Liver (tissue), 9 donors: ENCODE results near the gene ARL6IP4. TPM values are rescaled to one million over a fixed set of nuclear protein-coding genes. Genes with fewer than 3 reads are reported as not detected.

Experiments
- DNase-seq: peaks from one replicate; pipeline ENCODE4 v3.0.0-alpha.2; 2017; ENCODE audit warnings: low spot score
- H3K27ac ChIP-seq, 2 donors: one replicate each; pipeline ENCODE4 v1.7.0; 2013; ENCODE audit warnings: inconsistent platforms in 2 of 2, low read length in 2 of 2, control low read depth in 1 of 2, low read depth in 1 of 2, mild to moderate bottlenecking in 1 of 2
- H3K27me3 ChIP-seq, 4 donors: one replicate each; pipeline versions ENCODE4 v1.6.1 to v1.7.0; 2013; ENCODE audit warnings: low read length in 3 of 4, inconsistent platforms in 1 of 4, mild to moderate bottlenecking in 1 of 4, moderate library complexity in 1 of 4; ENCODE audit not compliant: control insufficient read depth in 4 of 4, insufficient read depth in 4 of 4
- H3K36me3 ChIP-seq, 4 donors: one replicate each; pipeline versions ENCODE4 v1.6.1 to v1.7.0; 2013; ENCODE audit warnings: low read length in 3 of 4, mild to moderate bottlenecking in 3 of 4, low read depth in 1 of 4, moderate library complexity in 1 of 4; ENCODE audit not compliant: control insufficient read depth in 4 of 4, insufficient read depth in 3 of 4
- H3K4me1 ChIP-seq, 4 donors: one replicate each; pipeline versions ENCODE4 v1.6.1 to v1.7.0; 2013; ENCODE audit warnings: low read length in 3 of 4, mild to moderate bottlenecking in 3 of 4, moderate library complexity in 1 of 4; ENCODE audit not compliant: control insufficient read depth in 4 of 4, insufficient read depth in 4 of 4
- H3K4me3 ChIP-seq, 3 donors: one replicate each; pipeline versions ENCODE4 v1.6.1 to v1.7.0; 2013; ENCODE audit warnings: low read length in 3 of 3, control low read depth in 1 of 3, low read depth in 1 of 3, mild to moderate bottlenecking in 1 of 3
- H3K9ac ChIP-seq, 2 donors: one replicate each; pipeline ENCODE4 v1.7.0; 2013; ENCODE audit warnings: low read length in 2 of 2, mild to moderate bottlenecking in 2 of 2, moderate library complexity in 2 of 2, control low read depth in 1 of 2, low read depth in 1 of 2
- H3K9me3 ChIP-seq, 4 donors: one replicate each; pipeline versions ENCODE4 v1.6.1 to v1.7.0; 2013; ENCODE audit warnings: low read length in 3 of 4; ENCODE audit not compliant: control insufficient read depth in 4 of 4
- CTCF ChIP-seq: fragments of 150-350 bp; IDR thresholded peaks from 2 replicates; pipeline ENCODE4 v1.5.1; 2017; ENCODE audit warnings: improper control_type of control experiment, low read depth, low read length; ENCODE audit not compliant: missing input control
- EGR1 ChIP-seq, 2 donors: IDR thresholded peaks; 2 replicates each; pipeline ENCODE4 v1.6.1; 2016 to 2018; ENCODE audit warnings: antibody characterized with exemption in 2 of 2, low read depth in 2 of 2
- FOXA1 ChIP-seq: IDR thresholded peaks from 2 replicates; pipeline ENCODE4 v1.6.1; 2016; ENCODE audit warnings: antibody characterized with exemption
- FOXA2 ChIP-seq: IDR thresholded peaks from 2 replicates; pipeline ENCODE4 v1.6.1; 2016; ENCODE audit warnings: antibody characterized with exemption
- GABPA ChIP-seq, 2 donors: IDR thresholded peaks in 1 of 2; conservative IDR thresholded peaks in 1 of 2; 2 replicates each; pipeline ENCODE4 v1.6.1; 2016; ENCODE audit warnings: antibody characterized with exemption in 2 of 2, mild to moderate bottlenecking in 1 of 2, moderate library complexity in 1 of 2
- HNF4A ChIP-seq, 2 donors: conservative IDR thresholded peaks; 2 replicates each; pipeline ENCODE4 v1.6.1; 2016; ENCODE audit warnings: antibody characterized with exemption in 2 of 2, mild to moderate bottlenecking in 2 of 2
- HNF4G ChIP-seq: IDR thresholded peaks from 2 replicates; pipeline ENCODE4 v1.6.1; 2016; ENCODE audit warnings: antibody characterized with exemption
- JUND ChIP-seq, 2 donors: IDR thresholded peaks; 2 replicates each; pipeline ENCODE4 v1.6.1; 2016; ENCODE audit warnings: antibody characterized with exemption in 2 of 2
- NR2F2 ChIP-seq: IDR thresholded peaks from 2 replicates; pipeline ENCODE4 v1.6.1; 2016; ENCODE audit warnings: antibody characterized with exemption
- RAD21 ChIP-seq, 2 donors: IDR thresholded peaks; 2 replicates each; pipeline ENCODE4 v1.6.1; 2016; ENCODE audit warnings: antibody characterized with exemption in 2 of 2, mild to moderate bottlenecking in 2 of 2
- RXRA ChIP-seq, 2 donors: IDR thresholded peaks; 2 replicates each; pipeline ENCODE4 v1.6.1; 2017 to 2018; ENCODE audit warnings: antibody characterized with exemption in 2 of 2, mild to moderate bottlenecking in 1 of 2
- SP1 ChIP-seq: IDR thresholded peaks from 2 replicates; pipeline ENCODE4 v1.6.1; 2018; ENCODE audit warnings: antibody characterized with exemption, mild to moderate bottlenecking
- TAF1 ChIP-seq: conservative IDR thresholded peaks from 2 replicates; pipeline ENCODE4 v1.6.1; 2016; ENCODE audit warnings: antibody characterized with exemption, mild to moderate bottlenecking
- YY1 ChIP-seq: IDR thresholded peaks from 2 replicates; pipeline ENCODE4 v1.6.1; 2016; ENCODE audit warnings: antibody characterized with exemption, mild to moderate bottlenecking
- ZBTB33 ChIP-seq: IDR thresholded peaks from 2 replicates; pipeline ENCODE4 v1.6.1; 2016; ENCODE audit warnings: antibody characterized with exemption
- WGBS: extraction: QIAGEN DNeasy Blood & Tissue Kit; methylation state at CpG from one replicate; pipeline ENCODE4 v1.1.7; 2013; 5-methylcytosine and 5-hydroxymethylcytosine counted together
- polyA plus RNA-seq, 2 donors: library from polyadenylated mRNA; stranded (reverse) in 1 of 2; unstranded in 1 of 2; fragments of 200-250 nt in 1 of 2; fragments of >200 nt in 1 of 2; fragmentation: Nextera tagmentation in 1 of 2; extraction: Ambion mirVana in 1 of 2; gene quantifications; one replicate each; pipeline versions ENCODE4 v1.2.1 to v1.2.3, GENCODE V29; 2013 to 2015
- total RNA-seq, 2 donors: library from RNA; depleted of rRNA; stranded (reverse); fragments of >200 nt; gene quantifications; one replicate each; pipeline ENCODE4 v1.2.3, GENCODE V29; 2014
- TF ChIP-seq, protein P1 (sequence below): IDR thresholded peaks from 2 replicates; pipeline ENCODE4 v1.6.1; 2016; ENCODE audit warnings: antibody characterized with exemption, mild to moderate bottlenecking
- TF ChIP-seq, protein P2 (sequence below): IDR thresholded peaks from 2 replicates; pipeline ENCODE4 v1.6.1; 2016; ENCODE audit warnings: antibody characterized with exemption
- TF ChIP-seq, protein P3 (sequence below): IDR thresholded peaks from 2 replicates; pipeline ENCODE4 v1.6.1; 2016; ENCODE audit warnings: antibody characterized with exemption
- donor health status: healthy.
- donor health status: healthy.
- donor health status: healthy.
- donor health status: healthy.
- donor health status: healthy.

Gene ARL6IP4
- total and polyA plus RNA-seq, 4 donors, result 59.2 to 187 (median 121) TPM

- no peak for DNase-seq
Observed at GRCh38 chr12:122994140-122994675, 13.7 kb downstream of the ARL6IP4 start.

More at GRCh38 chr12:122994140-122994675, 13.7 kb downstream of the ARL6IP4 start:
- WGBS, result 47% methylated on average over 10 of the region's 10 CpGs
- no peaks in the 10 kb centered on the region for H3K9me3 ChIP-seq
- peaks cover 0 to 9% (median 5%) of the 10 kb centered on the region in 4 donors for H3K36me3 ChIP-seq
- peak overlapping the region; percentile 26 to 62 (median 51) for H3K4me3 ChIP-seq
- TF ChIP-seq, protein P1, sequence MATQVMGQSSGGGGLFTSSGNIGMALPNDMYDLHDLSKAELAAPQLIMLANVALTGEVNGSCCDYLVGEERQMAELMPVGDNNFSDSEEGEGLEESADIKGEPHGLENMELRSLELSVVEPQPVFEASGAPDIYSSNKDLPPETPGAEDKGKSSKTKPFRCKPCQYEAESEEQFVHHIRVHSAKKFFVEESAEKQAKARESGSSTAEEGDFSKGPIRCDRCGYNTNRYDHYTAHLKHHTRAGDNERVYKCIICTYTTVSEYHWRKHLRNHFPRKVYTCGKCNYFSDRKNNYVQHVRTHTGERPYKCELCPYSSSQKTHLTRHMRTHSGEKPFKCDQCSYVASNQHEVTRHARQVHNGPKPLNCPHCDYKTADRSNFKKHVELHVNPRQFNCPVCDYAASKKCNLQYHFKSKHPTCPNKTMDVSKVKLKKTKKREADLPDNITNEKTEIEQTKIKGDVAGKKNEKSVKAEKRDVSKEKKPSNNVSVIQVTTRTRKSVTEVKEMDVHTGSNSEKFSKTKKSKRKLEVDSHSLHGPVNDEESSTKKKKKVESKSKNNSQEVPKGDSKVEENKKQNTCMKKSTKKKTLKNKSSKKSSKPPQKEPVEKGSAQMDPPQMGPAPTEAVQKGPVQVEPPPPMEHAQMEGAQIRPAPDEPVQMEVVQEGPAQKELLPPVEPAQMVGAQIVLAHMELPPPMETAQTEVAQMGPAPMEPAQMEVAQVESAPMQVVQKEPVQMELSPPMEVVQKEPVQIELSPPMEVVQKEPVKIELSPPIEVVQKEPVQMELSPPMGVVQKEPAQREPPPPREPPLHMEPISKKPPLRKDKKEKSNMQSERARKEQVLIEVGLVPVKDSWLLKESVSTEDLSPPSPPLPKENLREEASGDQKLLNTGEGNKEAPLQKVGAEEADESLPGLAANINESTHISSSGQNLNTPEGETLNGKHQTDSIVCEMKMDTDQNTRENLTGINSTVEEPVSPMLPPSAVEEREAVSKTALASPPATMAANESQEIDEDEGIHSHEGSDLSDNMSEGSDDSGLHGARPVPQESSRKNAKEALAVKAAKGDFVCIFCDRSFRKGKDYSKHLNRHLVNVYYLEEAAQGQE, result no peak
- no peak for TF ChIP-seq YY1
- no peak for TF ChIP-seq CTCF
- TF ChIP-seq JUND (IDR thresholded peaks at IDR 0.05), result no peak
- no peak for TF ChIP-seq GABPA (IDR thresholded peaks at IDR 0.05 in 1 of 2, conservative IDR thresholded peaks at IDR 0.05 in 1 of 2)
- no peak for TF ChIP-seq RAD21 (IDR thresholded peaks at IDR 0.05)
- no peak for TF ChIP-seq EGR1 (IDR thresholded peaks at IDR 0.05; ENCODE audit: low read depth in 2 of 2)
- TF ChIP-seq, protein P2, sequence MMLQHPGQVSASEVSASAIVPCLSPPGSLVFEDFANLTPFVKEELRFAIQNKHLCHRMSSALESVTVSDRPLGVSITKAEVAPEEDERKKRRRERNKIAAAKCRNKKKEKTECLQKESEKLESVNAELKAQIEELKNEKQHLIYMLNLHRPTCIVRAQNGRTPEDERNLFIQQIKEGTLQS, result no peak
- TF ChIP-seq RXRA (IDR thresholded peaks at IDR 0.05), result no peak
- TF ChIP-seq ZBTB33, result no peak
- TF ChIP-seq, protein P3, sequence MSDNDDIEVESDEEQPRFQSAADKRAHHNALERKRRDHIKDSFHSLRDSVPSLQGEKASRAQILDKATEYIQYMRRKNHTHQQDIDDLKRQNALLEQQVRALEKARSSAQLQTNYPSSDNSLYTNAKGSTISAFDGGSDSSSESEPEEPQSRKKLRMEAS, result no peak
- TF ChIP-seq TAF1, result no peak
- TF ChIP-seq FOXA1, result no peak
- no peak for TF ChIP-seq FOXA2
- TF ChIP-seq HNF4A (conservative IDR thresholded peaks at IDR 0.05), result no peak
- no peak for TF ChIP-seq NR2F2
- TF ChIP-seq SP1, result no peak
- TF ChIP-seq HNF4G, result no peak
- H3K27ac ChIP-seq, result peak overlapping the region; percentile 44 to 61
- H3K27me3 ChIP-seq, result no peaks in the 10 kb centered on the region
- peak overlapping the region in 1 of 2 donors; percentile 36 for H3K9ac ChIP-seq
- H3K4me1 ChIP-seq, result peaks cover 33 to 65% (median 58%) of the 10 kb centered on the region in 4 donors
